Duodenal mucosa (tissue), 2 donors: ENCODE results near the gene HOXC13.

ENCODE experiments used
- H3K27ac ChIP-seq: one replicate; pipeline ENCODE4 v1.7.0; 2013; ENCODE audit warnings: low read depth, low read length
- H3K27me3 ChIP-seq, 2 donors: one replicate each; pipeline ENCODE4 v1.7.0; 2013; ENCODE audit warnings: low read length in 2 of 2, control low read depth in 1 of 2; ENCODE audit not compliant: insufficient read depth in 2 of 2, control insufficient read depth in 1 of 2
- H3K36me3 ChIP-seq, 2 donors: one replicate each; pipeline ENCODE4 v1.7.0; 2013; ENCODE audit warnings: low read length in 2 of 2, control low read depth in 1 of 2; ENCODE audit not compliant: insufficient read depth in 2 of 2, control insufficient read depth in 1 of 2
- H3K4me1 ChIP-seq, 2 donors: one replicate each; pipeline ENCODE4 v1.7.0; 2013; ENCODE audit warnings: low read length in 2 of 2, control low read depth in 1 of 2; ENCODE audit not compliant: insufficient read depth in 2 of 2, control insufficient read depth in 1 of 2
- H3K4me3 ChIP-seq, 2 donors: one replicate each; pipeline ENCODE4 v1.7.0; 2013; ENCODE audit warnings: low read length in 2 of 2, low read depth in 1 of 2
- H3K9ac ChIP-seq, 2 donors: one replicate each; pipeline ENCODE4 v1.7.0; 2013; ENCODE audit warnings: low read length in 2 of 2, low read depth in 1 of 2
- H3K9me3 ChIP-seq, 2 donors: one replicate each; pipeline ENCODE4 v1.7.0; 2013; ENCODE audit warnings: low read length in 2 of 2, control low read depth in 1 of 2; ENCODE audit not compliant: control insufficient read depth in 1 of 2

The HOXC13 gene

DNA sequence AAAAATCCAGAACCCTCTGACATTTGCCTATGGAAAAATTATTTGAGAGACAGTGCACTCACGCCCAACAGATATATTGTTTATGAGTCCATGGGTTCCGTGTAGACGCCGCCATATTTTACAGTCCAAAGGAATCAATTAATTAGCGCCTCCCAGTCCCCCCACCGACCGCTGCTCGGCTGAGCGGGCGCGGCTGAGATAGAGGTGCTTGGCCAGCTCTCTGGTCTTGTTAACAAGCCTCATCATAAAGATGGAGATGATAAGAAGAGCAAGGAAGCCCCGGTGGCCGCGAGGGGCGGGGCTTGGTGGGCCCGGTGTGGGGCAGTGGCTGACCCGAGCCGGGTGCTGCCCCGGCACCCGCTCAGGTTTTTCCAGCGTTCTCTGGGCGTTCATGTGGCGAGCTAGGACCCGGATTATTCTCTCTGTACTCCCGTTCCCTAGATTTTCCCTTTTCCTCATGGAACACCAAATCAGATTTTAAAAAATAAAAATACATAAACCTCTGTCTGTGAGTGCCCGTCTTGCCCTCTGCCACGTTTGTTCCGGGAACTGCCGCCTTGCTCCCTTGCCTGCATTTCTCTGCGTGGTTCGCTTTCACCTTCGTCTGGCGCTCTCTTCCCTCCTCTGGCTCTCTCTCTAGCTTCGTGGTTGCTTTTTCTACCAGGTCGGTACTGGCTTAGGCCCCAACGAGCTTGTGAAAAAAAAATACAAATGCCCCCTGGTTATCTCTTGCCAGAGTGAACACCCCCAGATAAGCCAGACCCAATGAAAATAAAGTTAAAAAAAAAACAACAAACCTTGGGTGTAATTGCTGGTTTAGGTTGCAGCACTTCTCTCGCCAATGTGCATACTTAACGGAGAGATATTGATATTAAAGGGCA, 25.0 kb downstream of the HOXC13 start:
- peaks cover 4% of the 10 kb centered on the region in 2 donors for H3K4me1 ChIP-seq
- no peak overlapping the region for H3K4me3 ChIP-seq
- H3K27me3 ChIP-seq, result peaks cover 96 to 99% of the 10 kb centered on the region in 2 donors
- no peak overlapping the region for H3K9ac ChIP-seq
- H3K9me3 ChIP-seq, result no peaks in the 10 kb centered on the region
- no peak overlapping the region for H3K27ac ChIP-seq
- H3K36me3 ChIP-seq, result no peaks in the 10 kb centered on the region

DNA sequence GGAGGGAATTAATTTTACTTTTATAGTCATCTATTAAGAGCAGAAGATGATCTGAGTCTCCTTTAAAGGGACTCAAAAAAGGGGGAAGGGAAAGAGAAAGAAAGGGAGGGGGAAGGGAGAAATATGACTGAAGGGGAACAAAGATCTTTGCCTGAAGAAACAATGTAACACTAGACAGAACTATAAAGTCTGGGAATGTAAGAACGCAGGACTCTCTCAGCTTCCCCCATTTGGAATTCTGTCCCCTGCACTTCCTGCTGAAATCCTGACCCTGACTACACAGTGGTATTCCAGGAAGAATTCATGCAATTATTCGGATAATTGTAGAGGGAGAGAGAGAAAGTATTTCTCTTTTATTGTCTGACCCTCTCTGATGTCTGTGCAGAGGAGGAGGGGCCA, 25.7 kb downstream of the HOXC13 start:
- H3K4me3 ChIP-seq, result peak overlapping the region in 1 of 2 donors; percentile 21
- no peak overlapping the region for H3K9ac ChIP-seq

GRCh38 chr12:53965281-53966084, 26.9 kb downstream of the HOXC13 start:
- Histone ChIP-seq H3K27ac (no peak overlapping the region), H3K27me3 (peaks cover 96 to 100% of the 10 kb centered on the region in 2 donors), H3K36me3 (no peaks in the 10 kb centered on the region), H3K9me3 (no peaks in the 10 kb centered on the region), H3K4me3 (no peak overlapping the region), H3K9ac (no peak overlapping the region), H3K4me1 (peaks cover 4% of the 10 kb centered on the region in 2 donors)

More for the DNA sequence above, 25.7 kb downstream of the HOXC13 start:
- Histone ChIP-seq H3K9me3 (no peaks in the 10 kb centered on the region), H3K27ac (no peak overlapping the region), H3K27me3 (peaks cover 96 to 100% of the 10 kb centered on the region in 2 donors), H3K4me1 (peaks cover 4% of the 10 kb centered on the region in 2 donors), H3K36me3 (no peaks in the 10 kb centered on the region)

DNA sequence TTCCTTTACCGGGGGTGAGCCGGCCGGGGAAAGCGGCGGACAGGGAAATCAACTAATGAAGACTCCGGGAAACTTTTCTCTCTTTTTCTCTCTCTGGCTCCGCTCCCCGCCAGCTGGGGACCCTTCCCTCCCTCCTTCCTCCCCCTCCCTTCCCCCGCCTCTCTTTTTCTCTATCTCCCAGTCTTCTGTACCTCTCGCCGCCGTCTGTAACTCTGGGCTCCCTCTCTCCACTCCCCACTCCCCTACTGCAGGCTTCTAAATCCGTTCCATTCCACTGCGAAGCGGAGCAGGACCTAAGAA, 27.4 kb downstream of the HOXC13 start:
- no peak overlapping the region for H3K9ac ChIP-seq
- H3K27me3 ChIP-seq, result peaks cover 96 to 100% of the 10 kb centered on the region in 2 donors

GRCh38 chr12:53966385-53967133, 27.9 kb downstream of the HOXC13 start:
- H3K27me3 ChIP-seq, result peaks cover 96 to 100% of the 10 kb centered on the region in 2 donors
- no peaks in the 10 kb centered on the region for H3K9me3 ChIP-seq
- no peak overlapping the region for H3K9ac ChIP-seq
- no peaks in the 10 kb centered on the region for H3K36me3 ChIP-seq
- H3K4me1 ChIP-seq, result peaks cover 4% of the 10 kb centered on the region in 2 donors
- H3K27ac ChIP-seq, result no peak overlapping the region
- no peak overlapping the region for H3K4me3 ChIP-seq

More for the DNA sequence above, 27.4 kb downstream of the HOXC13 start:
- no peak overlapping the region for H3K27ac ChIP-seq
- H3K4me3 ChIP-seq, result no peak overlapping the region
- no peaks in the 10 kb centered on the region for H3K9me3 ChIP-seq
- H3K4me1 ChIP-seq, result peaks cover 4% of the 10 kb centered on the region in 2 donors
- H3K36me3 ChIP-seq, result no peaks in the 10 kb centered on the region

GRCh38 chr12:53967421-53967925, 28.8 kb downstream of the HOXC13 start:
- no peaks in the 10 kb centered on the region for H3K36me3 ChIP-seq
- no peak overlapping the region for H3K9ac ChIP-seq
- peaks cover 4% of the 10 kb centered on the region in 2 donors for H3K4me1 ChIP-seq
- no peaks in the 10 kb centered on the region for H3K9me3 ChIP-seq
- no peak overlapping the region for H3K4me3 ChIP-seq
- peaks cover 96 to 100% of the 10 kb centered on the region in 2 donors for H3K27me3 ChIP-seq
- no peak overlapping the region for H3K27ac ChIP-seq

GRCh38 chr12:53968214-53969127, 29.8 kb downstream of the HOXC13 start:
- Histone ChIP-seq H3K27me3 (peaks cover 96 to 100% of the 10 kb centered on the region in 2 donors), H3K9me3 (no peaks in the 10 kb centered on the region)

DNA sequence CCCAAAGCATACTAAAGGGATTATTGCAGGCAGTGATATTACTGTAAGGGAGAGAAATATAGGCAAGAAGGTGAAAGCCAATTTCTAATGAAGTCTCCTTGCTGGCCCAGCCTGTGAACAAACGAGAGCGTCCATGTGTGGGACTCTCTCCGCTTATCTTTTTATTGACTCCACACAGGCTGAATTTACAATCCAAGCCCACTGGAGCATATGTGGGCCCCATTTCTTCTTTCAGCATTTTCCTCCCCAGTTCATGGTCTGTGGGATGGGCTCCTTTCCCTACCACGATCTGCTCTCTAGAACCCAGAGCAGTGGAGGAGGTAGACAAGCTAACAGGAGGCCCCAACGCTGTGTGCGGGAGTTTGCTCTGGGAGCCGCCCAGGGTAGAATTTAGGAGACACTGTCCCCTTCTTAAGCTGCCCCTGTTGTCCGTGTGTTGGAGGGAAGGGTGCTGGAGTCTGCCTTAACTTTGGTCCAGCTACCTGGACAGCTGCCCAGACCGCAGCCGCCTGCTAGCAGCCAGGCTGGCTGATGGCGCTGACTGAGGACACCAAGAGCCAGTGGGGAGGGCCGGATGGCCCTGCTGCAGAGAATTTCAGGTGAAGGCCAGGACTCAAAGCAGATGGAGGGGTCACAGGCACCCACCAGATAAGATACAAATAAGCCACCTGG, 31.1 kb downstream of the HOXC13 start:
- Histone ChIP-seq H3K9me3 (no peaks in the 10 kb centered on the region), H3K27me3 (peaks cover 89 to 98% of the 10 kb centered on the region in 2 donors), H3K4me1 (peaks cover 0 to 8% of the 10 kb centered on the region in 2 donors), H3K4me3 (no peak overlapping the region), H3K9ac (no peak overlapping the region), H3K27ac (no peak overlapping the region), H3K36me3 (no peaks in the 10 kb centered on the region)

More at GRCh38 chr12:53968214-53969127, 29.8 kb downstream of the HOXC13 start:
- Histone ChIP-seq H3K27ac (no peak overlapping the region), H3K9ac (no peak overlapping the region), H3K4me1 (peaks cover 4 to 11% of the 10 kb centered on the region in 2 donors), H3K36me3 (no peaks in the 10 kb centered on the region), H3K4me3 (no peak overlapping the region)
